Articular chondrocyte of knee joint (primary cell): ENCODE results near the gene HINFP. TPM values are rescaled to one million over a fixed set of nuclear protein-coding genes. Genes with fewer than 3 reads are reported as not detected.

Source experiments
- total RNA-seq: library from RNA; depleted of rRNA; stranded (reverse); fragments of >200 nt; gene quantifications from 2 replicates; pipeline ENCODE4 v1.2.3, GENCODE V29; 2012

Gene HINFP
- 15.0 and 16.5 TPM in 2 replicates for total RNA-seq

GRCh38 chr11:119121008-119121810, at the start of gene HINFP:
TSS of gene HINFP (plus strand) at chr11:119121580. CDS start at chr11:119126945, 5,365 bp downstream.

DNA sequence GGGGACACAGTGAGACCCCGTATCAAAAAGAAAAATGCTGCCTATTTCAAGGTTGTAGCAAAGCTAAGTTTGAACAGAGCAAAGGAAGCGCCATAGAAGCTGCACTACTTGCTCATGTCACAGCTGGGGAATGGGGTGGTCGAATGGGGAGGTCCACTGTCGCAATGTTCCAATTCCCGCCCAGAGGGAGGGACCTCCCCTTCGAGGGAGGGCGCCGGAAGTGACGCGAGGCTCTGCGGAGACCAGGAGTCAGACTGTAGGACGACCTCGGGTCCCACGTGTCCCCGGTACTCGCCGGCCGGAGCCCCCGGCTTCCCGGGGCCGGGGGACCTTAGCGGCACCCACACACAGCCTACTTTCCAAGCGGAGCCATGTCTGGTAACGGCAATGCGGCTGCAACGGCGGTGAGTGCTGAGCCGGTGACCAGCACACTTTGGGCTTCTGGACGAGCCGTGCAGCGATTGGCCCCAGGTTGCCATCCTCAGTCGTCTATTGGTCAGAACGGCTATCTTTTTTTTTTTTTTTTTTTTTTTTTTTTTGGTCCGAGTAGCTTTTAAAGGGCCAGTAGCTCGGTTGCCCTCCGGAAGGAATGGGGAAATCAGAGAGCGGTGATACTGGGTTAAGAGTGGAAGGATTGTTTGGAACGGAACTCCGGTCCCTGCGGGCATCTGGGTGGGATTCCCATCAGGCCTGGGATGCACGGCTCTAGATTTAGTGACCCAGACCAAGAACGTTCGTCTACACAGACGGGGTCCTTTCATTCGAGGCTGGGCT, 36.5 kb upstream of the HINFP start, which contains the start of gene HMBS:
Gene HMBS (plus strand): TSS at position 219 of the 774 bp plus-strand sequence. CDS start 153 bp downstream, at position 372.

DNA sequence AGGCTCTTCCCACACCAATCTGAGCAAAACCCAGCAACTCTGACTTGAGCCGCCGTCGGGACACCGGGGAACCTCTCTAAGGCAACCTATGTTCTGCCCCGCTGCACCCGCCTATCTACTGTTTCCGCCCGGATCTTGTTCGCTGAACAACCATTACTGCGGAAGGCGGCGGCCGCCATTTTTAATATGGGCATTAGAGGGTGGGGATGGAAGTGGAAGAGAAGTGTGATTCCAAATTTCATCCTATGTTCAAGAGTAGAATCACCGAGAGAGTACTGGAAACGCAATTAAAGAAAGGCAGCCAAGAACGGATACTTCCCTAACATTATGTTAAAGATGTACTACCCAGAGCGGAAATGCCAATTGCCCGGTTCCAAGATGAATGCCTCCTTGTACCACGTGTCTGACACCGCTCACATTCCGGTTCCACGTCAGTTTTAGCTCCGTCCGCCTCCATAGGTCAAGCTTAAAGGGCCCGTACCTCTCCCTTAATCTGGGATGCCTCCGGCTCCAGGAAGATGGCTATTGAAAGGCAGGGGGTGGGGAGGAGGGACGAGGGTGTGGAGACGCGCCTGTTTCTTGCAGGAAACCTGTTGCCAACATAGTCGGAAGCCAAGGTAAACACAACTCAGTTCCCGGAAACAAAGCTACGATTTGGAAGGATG, 19.5 kb upstream of the HINFP start, which contains the start of gene DPAGT1:
Gene DPAGT1 (minus strand): TSS at position 95 of the 665 bp plus-strand sequence. CDS start 198 bp downstream, outside the sequence.

DNA sequence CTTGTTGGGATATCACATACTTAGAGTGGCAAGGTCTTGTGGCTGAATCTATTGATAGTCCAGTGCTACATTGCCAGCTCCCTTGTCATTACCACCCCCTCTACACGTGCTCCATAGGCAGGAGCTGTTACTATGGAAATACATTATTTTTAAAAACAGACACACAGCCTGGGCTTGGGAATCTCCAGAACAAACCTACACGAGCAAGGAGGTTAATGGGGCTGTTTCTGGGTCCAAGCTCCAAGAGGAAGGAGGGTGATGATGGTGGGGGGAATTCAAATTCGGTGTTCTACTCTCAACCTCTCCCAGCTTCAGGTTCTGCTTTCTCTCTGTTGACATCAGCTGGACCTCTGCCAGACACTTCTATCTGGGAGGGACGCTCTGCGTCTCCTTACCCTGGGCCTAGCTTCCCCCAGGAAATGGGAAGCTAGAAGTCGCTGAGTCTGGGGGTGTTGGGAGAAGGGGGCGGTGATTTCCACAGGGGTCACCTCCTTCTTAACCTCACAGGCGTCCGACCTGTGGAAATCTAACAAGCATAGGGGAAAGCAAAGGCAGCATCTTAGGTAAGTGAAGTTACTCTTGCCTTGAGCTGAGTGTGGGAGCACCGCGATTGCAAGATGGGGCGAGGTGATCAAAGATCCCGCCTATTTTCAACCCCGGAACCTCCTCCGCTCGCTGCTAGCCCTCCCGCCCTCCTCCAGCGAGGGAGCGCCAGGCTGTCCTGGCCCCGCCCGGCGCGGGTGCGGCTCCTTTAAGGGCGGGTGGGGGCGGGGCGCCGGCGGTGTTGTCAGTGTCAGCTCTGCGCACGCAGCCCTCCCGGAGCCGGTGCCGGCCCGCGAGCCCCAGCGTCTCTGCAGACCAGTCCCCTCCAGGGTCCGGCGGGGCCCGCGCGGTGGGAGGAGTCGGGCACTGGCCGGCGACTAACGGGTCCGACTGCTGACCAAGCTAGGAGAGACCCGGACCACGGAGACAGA, 14.5 kb upstream of the HINFP start, which contains the start of gene C2CD2L:
Gene C2CD2L (plus strand): TSS at position 781 of the 974 bp plus-strand sequence. CDS start 398 bp downstream, outside the sequence.

GRCh38 chr11:119149018-119149785, 27.8 kb downstream of the HINFP start, which contains the start of gene ABCG4:
TSS of gene ABCG4 (plus strand) at chr11:119149052. CDS start at chr11:119149966, 914 bp downstream.

DNA sequence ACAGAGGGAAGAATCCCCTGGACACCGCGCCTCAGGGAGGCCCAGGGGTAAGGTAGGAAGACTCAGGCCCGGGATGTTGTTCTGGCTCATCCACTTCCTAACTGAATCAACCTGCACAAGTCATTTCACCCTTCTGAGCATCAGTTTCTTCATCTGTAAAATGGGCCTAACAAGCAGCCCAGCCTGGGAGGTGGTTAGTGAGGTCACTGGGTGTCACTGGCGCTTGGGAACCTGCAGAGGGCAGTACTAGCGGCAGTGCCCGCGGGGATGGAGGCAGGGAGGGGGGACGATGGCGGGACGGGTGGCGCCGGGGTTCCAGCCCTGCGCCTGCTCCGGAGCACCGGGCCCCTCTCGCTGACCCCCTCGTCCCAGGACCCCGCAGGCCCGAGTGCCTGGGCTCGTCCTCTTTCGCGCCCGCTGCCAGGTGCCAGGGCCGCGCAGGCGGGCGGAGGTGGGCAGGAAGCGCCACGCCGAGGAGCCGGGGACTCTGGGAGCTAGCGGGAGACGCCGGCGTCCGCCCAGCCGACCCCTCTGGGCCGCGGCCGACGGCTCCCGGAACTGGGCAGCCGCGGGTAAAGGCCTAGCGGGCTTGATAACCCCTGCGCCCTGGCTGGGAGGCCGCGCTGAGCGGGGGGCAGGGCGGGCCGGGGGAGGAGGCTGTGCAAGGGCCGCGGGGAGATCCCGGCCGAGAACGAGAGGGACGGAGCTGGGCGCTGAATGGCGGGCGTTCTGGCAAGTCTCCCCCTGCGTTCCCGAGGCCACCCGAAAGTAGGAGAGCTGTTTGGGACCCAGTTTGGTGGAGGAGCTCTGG, 47.3 kb downstream of the HINFP start, which contains the start of gene NLRX1:
Gene NLRX1 (plus strand): TSS at position 255 of the 811 bp plus-strand sequence. CDS start 2,679 bp downstream, outside the sequence.

Other genes with a start within 250 kb of the HINFP start
- under 0.01 TPM in 1 of 2 replicates, not detected in the other for gene CXCR5, start 237.7 kb upstream of the HINFP start, total RNA-seq
- 17.3 and 27.6 TPM in 2 replicates for gene BCL9L, start 195.7 kb upstream of the HINFP start, total RNA-seq
- gene UPK2, start 165.3 kb upstream of the HINFP start, total RNA-seq = 0.22 TPM in 1 of 2 replicates, not detected in the other
- gene FOXR1, start 149.8 kb upstream of the HINFP start, total RNA-seq = not detected in 2 replicates
- gene CENATAC, start 123.4 kb upstream of the HINFP start, total RNA-seq = 34.0 and 46.0 TPM in 2 replicates
- 1,431 and 2,715 TPM in 2 replicates for gene RPS25, start 103.2 kb upstream of the HINFP start, total RNA-seq
- gene TRAPPC4, start 102.8 kb upstream of the HINFP start, total RNA-seq = 33.6 and 56.3 TPM in 2 replicates
- gene SLC37A4, start 90.7 kb upstream of the HINFP start, total RNA-seq = 8.6 and 12.5 TPM in 2 replicates
- 89.5 and 89.6 TPM in 2 replicates for gene HYOU1, start 64.4 kb upstream of the HINFP start, total RNA-seq
- 30.3 and 36.4 TPM in 2 replicates for gene VPS11, start 53.8 kb upstream of the HINFP start, total RNA-seq
- 5.5 and 8.8 TPM in 2 replicates for gene HMBS, start 36.7 kb upstream of the HINFP start, total RNA-seq
- 18.8 and 20.5 TPM in 2 replicates for gene DPAGT1, start 19.7 kb upstream of the HINFP start, total RNA-seq
- 2.6 and 3.3 TPM in 2 replicates for gene C2CD2L, start 14.2 kb upstream of the HINFP start, total RNA-seq
- 0.13 and 0.22 TPM in 2 replicates for gene ABCG4, start 27.5 kb downstream of the HINFP start, total RNA-seq
- 21.7 and 23.2 TPM in 2 replicates for gene NLRX1, start 47.1 kb downstream of the HINFP start, total RNA-seq
- gene NHERF4, start 63.9 kb downstream of the HINFP start, total RNA-seq = 0.22 and 0.26 TPM in 2 replicates
- gene CBL, start 84.8 kb downstream of the HINFP start, total RNA-seq = 8.8 and 11.6 TPM in 2 replicates
- 24.2 and 44.5 TPM in 2 replicates for gene MCAM, start 195.6 kb downstream of the HINFP start, total RNA-seq
- gene RNF26, start 212.9 kb downstream of the HINFP start, total RNA-seq = 5.9 TPM in 2 replicates
- gene C1QTNF5, start 219.3 kb downstream of the HINFP start, total RNA-seq = 38.9 and 53.2 TPM in 2 replicates
- gene MFRP, start 225.1 kb downstream of the HINFP start, total RNA-seq = 0.11 TPM in 1 of 2 replicates, not detected in the other